Keratinocyte (primary cell): Measurements from ENCODE around the gene C5orf34. TPM values are rescaled to one million over a fixed set of nuclear protein-coding genes. Genes with fewer than 3 reads are reported as not detected.
A peak's percentile ranks its signal among the peaks of the same experiment; 100 is the strongest.

ENCODE experiments used
- DNase-seq: peaks from one replicate; pipeline ENCODE4 v3.0.0-alpha.2; 2011; ENCODE audit warnings: low read depth, missing footprints, low spot score
- FAIRE-seq: peaks from 2 replicates; lab custom pipeline; 2011; peaks lifted over from hg19 to GRCh38; lab: Jason Lieb, UNC
- H2AFZ ChIP-seq: 2 replicates; pipeline ENCODE4 v1.6.0; 2012; ENCODE audit warnings: low read length, control low read depth, inconsistent platforms; ENCODE audit not compliant: control insufficient read depth
- H3K27ac ChIP-seq: 2 replicates; pipeline ENCODE4 v1.5.1; 2011; ENCODE audit warnings: low read length; ENCODE audit not compliant: control insufficient read depth, insufficient read depth
- H3K27me3 ChIP-seq: 3 replicates; pipeline ENCODE4 v1.6.0; 2011; ENCODE audit warnings: low read length; ENCODE audit not compliant: control insufficient read depth, insufficient read depth; ENCODE audit errors: extremely low read depth
- H3K36me3 ChIP-seq, 2 experiments: 2 replicates in 1 of 2; 3 replicates in 1 of 2; pipeline ENCODE4 v1.5.1; 2011; ENCODE audit warnings: low read length in 2 of 2, mild to moderate bottlenecking in 1 of 2; ENCODE audit not compliant: control insufficient read depth in 2 of 2, insufficient read depth in 2 of 2; ENCODE audit errors: extremely low read depth in 1 of 2
- H3K4me1 ChIP-seq: 3 replicates; pipeline ENCODE4 v1.5.1; 2011; ENCODE audit warnings: low read length; ENCODE audit not compliant: control insufficient read depth, insufficient read depth; ENCODE audit errors: extremely low read depth
- H3K4me2 ChIP-seq: 3 replicates; pipeline ENCODE4 v1.6.0; 2011; ENCODE audit warnings: low read depth, low read length; ENCODE audit not compliant: control insufficient read depth, insufficient read depth; ENCODE audit errors: extremely low read depth
- H3K4me3 ChIP-seq, 3 experiments: fragments of 200-600 bp in 1 of 3; sonication (generic) in 1 of 3; 2 replicates in 2 of 3; 3 replicates in 1 of 3; pipeline ENCODE4 v1.5.1; 2011 to 2016; ENCODE audit warnings: low read length in 3 of 3, mild to moderate bottlenecking in 3 of 3, control low read depth in 2 of 3, inconsistent platforms in 1 of 3, low read depth in 1 of 3, mixed read lengths in 1 of 3, mixed run types in 1 of 3, moderate library complexity in 1 of 3; ENCODE audit not compliant: control insufficient read depth in 2 of 3, insufficient read depth in 2 of 3; ENCODE audit errors: extremely low read depth in 1 of 3
- H3K79me2 ChIP-seq: 2 replicates; pipeline ENCODE4 v1.6.0; 2012; ENCODE audit warnings: low read length; ENCODE audit not compliant: control insufficient read depth, insufficient read depth
- H3K9ac ChIP-seq: 3 replicates; pipeline ENCODE4 v1.6.0; 2011; ENCODE audit warnings: low read length; ENCODE audit not compliant: control insufficient read depth, insufficient read depth; ENCODE audit errors: extremely low read depth
- H3K9me1 ChIP-seq: 3 replicates; pipeline ENCODE4 v1.6.0; 2011; ENCODE audit warnings: low read length; ENCODE audit not compliant: control insufficient read depth, insufficient read depth; ENCODE audit errors: extremely low read depth
- H3K9me3 ChIP-seq: 2 replicates; pipeline ENCODE4 v1.5.1; 2012; ENCODE audit warnings: low read depth, low read length; ENCODE audit not compliant: control insufficient read depth
- H4K20me1 ChIP-seq: 3 replicates; pipeline ENCODE4 v1.6.0; 2011; ENCODE audit warnings: low read length; ENCODE audit not compliant: control insufficient read depth, insufficient read depth; ENCODE audit errors: extremely low read depth
- EZH2 ChIP-seq: IDR thresholded peaks from one replicate; pipeline ENCODE4 v1.6.1; 2012; ENCODE audit warnings: inconsistent platforms, mild to moderate bottlenecking, low read length, moderate library complexity
- dilution Hi-C: fragments of 300-500 bp; cut with MboI; formaldehyde crosslinking; loops from one replicate; pipeline ENCODE4 v1.7.0; 2020; ENCODE audit warnings: low sequenced_read_pairs; ENCODE audit not compliant: extremely low pct_ligation_motif_present
- polyA plus RNA-seq, 5 experiments: library from polyadenylated mRNA; depleted of rRNA in 3 of 5; stranded (reverse) in 3 of 5; stranded (forward) in 1 of 5; unstranded in 1 of 5; fragments of >200 nt; gene quantifications; 1 replicate in 1 of 5; 2 replicates in 3 of 5; 3 replicates in 1 of 5; pipeline versions ENCODE4 v1.2.1 to v1.2.3, GENCODE V29; 2011 to 2012; ENCODE audit warnings: missing spikeins in 2 of 5, low read depth in 1 of 5, low replicate concordance in 1 of 5
- TF ChIP-seq, protein P1 (sequence below), 3 experiments: IDR thresholded peaks in 1 of 3; conservative IDR thresholded peaks in 1 of 3; optimal IDR thresholded peaks in 1 of 3; 2 replicates in 2 of 3; 3 replicates in 1 of 3; pipeline versions ENCODE3 to v1.5.1; 2011; ENCODE audit warnings: low read length in 3 of 3, mild to moderate bottlenecking in 3 of 3, moderate library complexity in 2 of 3, control low read depth in 1 of 3, inconsistent platforms in 1 of 3; ENCODE audit not compliant: insufficient read depth in 2 of 3; ENCODE audit errors: extremely low read depth in 1 of 3

Gene C5orf34
- polyA plus RNA-seq, 1 donor (not counting 4 experiments of a cell fraction or from before 2014, with no cell fraction given) = 5.8 TPM

- Histone ChIP-seq H3K4me2 (peak overlapping the region; percentile 90), H3K9me3 (no peaks in the 10 kb centered on the region), H3K9me1 (no peaks in the 10 kb centered on the region), H2AFZ (peak overlapping the region; percentile 70), H3K4me3 (peak overlapping the region; percentile 78 to 98 (median 97)), H3K9ac (peak overlapping the region; percentile 92), H3K79me2 (peaks cover 53% of the 10 kb centered on the region), H3K36me3 (peaks cover 0 to 20% of the 10 kb centered on the region in 2 experiments), H3K27ac (peak overlapping the region; percentile 86), H3K4me1 (peaks cover 20% of the 10 kb centered on the region), H4K20me1 (no peaks in the 10 kb centered on the region), H3K27me3 (no peaks in the 10 kb centered on the region)
- DNase-seq (no peak), FAIRE-seq (no peak)
- dilution Hi-C loops = no loop called here
- TF ChIP-seq, protein P1, sequence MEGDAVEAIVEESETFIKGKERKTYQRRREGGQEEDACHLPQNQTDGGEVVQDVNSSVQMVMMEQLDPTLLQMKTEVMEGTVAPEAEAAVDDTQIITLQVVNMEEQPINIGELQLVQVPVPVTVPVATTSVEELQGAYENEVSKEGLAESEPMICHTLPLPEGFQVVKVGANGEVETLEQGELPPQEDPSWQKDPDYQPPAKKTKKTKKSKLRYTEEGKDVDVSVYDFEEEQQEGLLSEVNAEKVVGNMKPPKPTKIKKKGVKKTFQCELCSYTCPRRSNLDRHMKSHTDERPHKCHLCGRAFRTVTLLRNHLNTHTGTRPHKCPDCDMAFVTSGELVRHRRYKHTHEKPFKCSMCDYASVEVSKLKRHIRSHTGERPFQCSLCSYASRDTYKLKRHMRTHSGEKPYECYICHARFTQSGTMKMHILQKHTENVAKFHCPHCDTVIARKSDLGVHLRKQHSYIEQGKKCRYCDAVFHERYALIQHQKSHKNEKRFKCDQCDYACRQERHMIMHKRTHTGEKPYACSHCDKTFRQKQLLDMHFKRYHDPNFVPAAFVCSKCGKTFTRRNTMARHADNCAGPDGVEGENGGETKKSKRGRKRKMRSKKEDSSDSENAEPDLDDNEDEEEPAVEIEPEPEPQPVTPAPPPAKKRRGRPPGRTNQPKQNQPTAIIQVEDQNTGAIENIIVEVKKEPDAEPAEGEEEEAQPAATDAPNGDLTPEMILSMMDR (optimal IDR thresholded peaks at IDR 0.05 in 1 of 3, IDR thresholded peaks at IDR 0.05 in 1 of 3, conservative IDR thresholded peaks at IDR 0.05 in 1 of 3; ENCODE audit: extremely low read depth in 1 of 3, insufficient read depth in 2 of 3, low read length in 3 of 3) = no peak
- TF ChIP-seq EZH2 = no peak
Measured at GRCh38 chr5:43555895-43556606, 41.1 kb upstream of the C5orf34 start.

GRCh38 chr5:43554497-43554896, 39.5 kb upstream of the C5orf34 start:
- no peaks in the 10 kb centered on the region for H3K27me3 ChIP-seq
- peak overlapping the region; percentile 90 for H3K4me2 ChIP-seq
- H3K9me1 ChIP-seq = no peaks in the 10 kb centered on the region
- H3K4me1 ChIP-seq = peaks cover 20% of the 10 kb centered on the region
- no peaks in the 10 kb centered on the region for H4K20me1 ChIP-seq
- no peaks in the 10 kb centered on the region for H3K9me3 ChIP-seq
- FAIRE-seq (no peak), DNase-seq (no peak)
- no peak overlapping the region for H3K9ac ChIP-seq
- peak overlapping the region; percentile 4 to 98 (median 25) for H3K4me3 ChIP-seq
- H2AFZ ChIP-seq = no peak overlapping the region
- H3K79me2 ChIP-seq = peaks cover 65% of the 10 kb centered on the region
- H3K36me3 ChIP-seq = peaks cover 0 to 20% of the 10 kb centered on the region in 2 experiments
- TF ChIP-seq EZH2 = no peak
- TF ChIP-seq, protein P1 (optimal IDR thresholded peaks at IDR 0.05 in 1 of 3, IDR thresholded peaks at IDR 0.05 in 1 of 3, conservative IDR thresholded peaks at IDR 0.05 in 1 of 3; ENCODE audit: extremely low read depth in 1 of 3, insufficient read depth in 2 of 3, low read length in 3 of 3) = no peak
- dilution Hi-C loops = no loop called here
- H3K27ac ChIP-seq = no peak overlapping the region
